Activated CD8-positive, alpha-beta memory T cell treated with anti-CD3 and anti-CD28 coated beads for 4 hours (primary cell): Measurements from ENCODE around the gene DDA1.
"Not testable (repeated sequence)": the region's sequence is repeated elsewhere in the genome, so short reads cannot be mapped to it uniquely, and the experiment has no call there.

Source experiments
- DNase-seq, 2 donors: peaks; one replicate each; pipeline ENCODE4 v3.0.0-alpha.2; 2020; ENCODE audit warnings: low read depth in 2 of 2

Gene DDA1

DNA sequence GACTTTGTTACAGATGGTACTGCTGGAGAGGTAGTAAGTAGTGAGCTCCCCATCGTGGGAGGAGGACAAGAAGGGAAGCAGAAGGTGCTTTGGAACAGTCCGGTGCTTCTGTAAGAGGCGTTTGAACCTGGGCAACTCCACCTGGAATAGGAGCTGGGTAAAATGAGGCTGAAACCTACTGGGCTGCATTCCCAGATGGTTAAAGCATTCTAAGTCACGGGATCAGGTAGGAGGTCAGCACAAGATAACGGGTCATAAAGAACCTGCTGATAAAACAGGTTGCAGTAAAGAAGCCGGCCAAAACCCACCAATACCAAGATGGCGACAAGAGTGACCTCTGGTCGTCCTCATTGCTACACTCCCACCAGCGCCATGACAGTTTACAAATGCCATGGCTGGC, 22.6 kb upstream of the DDA1 start:
- DNase-seq, result no peak

DNA sequence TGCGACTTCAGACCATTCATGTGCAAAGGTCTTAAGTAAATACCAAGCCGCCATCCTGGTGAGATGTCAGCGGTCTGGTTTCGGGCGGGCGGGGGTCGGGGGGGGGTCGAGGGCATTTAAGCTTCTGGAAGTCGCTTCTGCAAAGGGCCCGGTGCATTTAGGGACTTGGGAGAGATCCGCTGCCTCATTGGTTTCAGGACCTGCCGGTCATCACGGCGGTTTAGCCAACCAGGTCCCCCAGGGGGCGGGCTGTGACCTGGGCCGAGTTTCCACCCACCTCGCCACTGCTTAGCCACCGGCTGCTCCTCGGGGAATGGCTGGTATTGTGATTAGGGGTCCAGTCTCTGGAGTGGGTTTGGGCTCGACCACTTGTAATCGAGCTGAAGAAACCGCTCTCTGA, 19.9 kb upstream of the DDA1 start:
- no peak for DNase-seq

GRCh38 chr19:17292301-17293074, 16.9 kb upstream of the DDA1 start:
- peak; percentile 48 to 66 for DNase-seq

DNA sequence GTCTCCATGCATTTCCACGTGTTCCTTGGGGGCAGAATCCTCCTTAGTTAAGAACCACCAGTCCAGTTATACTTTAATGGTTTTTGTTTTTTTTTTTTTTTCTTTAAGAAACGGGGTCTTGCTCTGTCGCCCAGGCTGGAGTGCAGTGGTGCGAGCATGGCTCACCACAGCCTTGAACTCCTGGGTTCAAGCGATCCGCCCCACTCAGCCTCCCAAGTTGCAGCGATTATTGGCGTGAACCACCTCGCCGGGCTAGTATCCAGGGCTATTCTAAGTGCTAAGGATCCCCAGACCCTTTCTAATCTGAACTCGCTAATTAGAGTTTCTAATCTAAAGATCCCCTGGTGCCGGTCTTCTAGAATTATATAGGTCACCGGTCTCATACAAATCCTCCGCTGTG, 15.8 kb upstream of the DDA1 start:
- no peak for DNase-seq

DNA sequence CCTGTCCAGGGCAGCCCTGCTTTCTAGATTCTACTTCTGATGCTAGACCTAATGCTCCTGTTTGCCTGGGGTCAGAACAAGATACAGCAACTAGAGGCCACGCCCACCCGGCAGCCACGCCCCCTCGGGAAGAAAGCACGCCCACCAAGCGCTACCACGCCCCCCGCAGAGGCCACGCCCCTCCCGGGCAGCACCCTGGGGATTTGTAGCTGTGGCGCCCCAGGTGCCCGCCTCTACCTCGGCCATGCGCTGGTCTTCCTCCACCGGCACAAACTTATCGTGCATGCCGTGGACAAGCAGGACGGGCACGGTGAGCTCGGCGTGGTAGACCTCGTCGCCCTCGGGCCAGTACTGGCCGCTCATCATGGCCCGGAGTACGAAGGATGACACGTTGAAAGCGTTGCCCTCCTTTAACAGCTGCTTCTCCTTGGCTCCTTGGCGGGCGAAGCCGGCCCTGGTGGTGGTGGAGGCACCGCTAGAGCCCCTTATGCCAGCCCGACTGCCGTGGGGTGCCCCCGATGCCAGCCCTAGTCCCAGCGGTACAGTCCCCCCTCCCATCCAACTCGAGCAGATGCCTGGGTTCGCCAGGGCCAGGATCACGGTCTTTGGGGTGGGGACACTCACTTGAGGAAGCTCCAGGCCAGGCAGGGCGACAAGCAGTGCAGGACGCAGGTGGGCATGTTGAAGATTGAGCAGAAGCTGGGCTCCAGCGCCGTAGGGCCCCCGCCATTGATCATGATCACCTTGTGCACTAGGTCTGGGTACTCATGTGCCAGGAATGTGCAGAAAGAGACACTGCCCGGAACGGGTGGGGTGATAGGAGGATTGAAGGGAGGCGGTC, 15.1 kb upstream of the DDA1 start:
- no peak for DNase-seq

DNA sequence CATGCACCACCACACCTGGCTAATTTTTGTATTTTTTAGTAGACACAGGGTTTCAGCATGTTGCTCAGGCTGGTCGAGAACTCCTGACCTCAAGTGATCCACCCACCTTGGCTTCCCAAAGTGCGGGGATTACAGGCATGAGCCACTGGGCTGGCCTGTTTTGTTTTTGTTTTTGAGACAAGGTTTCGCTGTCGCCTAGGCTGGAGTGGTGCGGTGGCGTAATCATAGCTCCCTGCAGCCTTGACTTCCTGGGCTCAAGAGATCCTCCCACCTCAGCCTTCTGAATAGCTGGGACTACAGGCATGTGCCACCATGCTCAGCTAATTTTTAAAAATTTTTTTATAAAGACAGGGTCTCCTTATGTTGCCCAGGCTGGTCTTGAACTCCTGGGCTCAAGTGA, 13.8 kb upstream of the DDA1 start:
- not testable (repeated sequence) for DNase-seq

DNA sequence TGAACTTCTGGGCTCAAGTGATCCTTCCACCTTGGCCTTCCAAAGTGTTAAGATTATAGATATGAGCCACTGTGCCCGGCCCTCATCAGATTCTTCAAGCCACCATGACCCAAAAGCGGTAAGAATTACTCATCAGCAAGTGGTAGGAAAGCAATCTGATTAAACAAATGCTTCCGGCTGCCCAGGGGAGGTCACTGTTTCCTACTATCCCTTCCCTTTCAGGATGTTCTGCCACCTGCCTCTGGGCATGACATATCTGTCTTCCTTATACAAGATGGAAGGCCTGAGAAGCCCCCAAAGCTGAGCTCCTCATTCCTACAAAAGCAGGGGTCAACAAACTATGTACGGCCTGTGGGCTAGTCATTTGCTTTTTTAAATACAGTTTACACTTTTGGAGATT, 13.1 kb upstream of the DDA1 start:
- DNase-seq, result no peak

DNA sequence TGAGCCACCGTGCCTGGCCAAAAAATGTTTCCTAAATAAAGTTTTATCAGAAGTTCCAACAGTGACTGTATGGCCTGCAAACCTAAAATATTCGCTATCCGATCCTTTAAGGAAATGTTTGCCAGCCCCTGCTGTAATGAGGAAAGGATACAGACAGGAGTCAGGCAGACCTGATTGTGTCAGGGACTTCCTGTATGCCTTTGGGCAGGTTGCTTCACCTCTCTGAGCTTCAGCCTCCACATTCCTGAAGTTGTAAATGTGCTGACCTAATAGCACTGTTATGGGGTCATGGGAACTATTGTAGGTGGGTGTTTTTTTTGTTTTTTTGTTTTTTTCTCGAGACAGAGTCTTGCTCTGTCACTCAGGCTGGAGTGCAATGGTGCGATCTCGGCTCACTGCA, 12.4 kb upstream of the DDA1 start:
- DNase-seq, result no peak

DNA sequence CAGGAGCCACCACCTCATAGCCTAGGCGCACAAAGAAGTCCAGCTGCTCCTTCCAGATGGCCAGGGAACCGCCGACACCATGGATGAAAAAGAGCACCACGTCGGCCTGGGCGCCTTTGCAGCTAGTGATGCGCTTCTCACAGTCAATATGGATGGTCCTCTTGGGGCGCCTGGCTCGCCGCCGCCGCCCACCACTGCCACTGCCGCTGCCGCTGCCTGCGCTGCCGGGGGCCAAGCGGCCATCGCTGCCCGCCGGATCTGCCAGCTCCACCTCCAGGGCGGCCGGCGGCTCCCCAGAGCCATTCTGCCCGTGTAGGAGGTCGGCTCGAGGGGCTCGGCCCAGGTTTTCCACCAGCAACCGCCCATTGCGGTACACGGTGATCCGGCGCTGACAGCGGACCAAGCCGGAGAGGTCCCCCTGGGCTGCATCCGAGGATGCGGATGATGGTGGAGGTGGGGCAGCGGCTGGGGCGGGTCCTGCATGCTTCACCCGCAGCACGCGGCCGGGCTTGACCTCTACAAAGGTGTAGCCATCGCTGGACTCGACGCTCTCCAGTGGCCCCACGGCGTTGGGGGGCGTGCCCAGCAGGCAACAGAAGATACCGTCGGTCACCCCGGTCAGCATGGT, 8.3 kb upstream of the DDA1 start:
- DNase-seq, result no peak

- DNase-seq, result no peak
Observed at GRCh38 chr19:17302391-17303166, 6.8 kb upstream of the DDA1 start.

DNA sequence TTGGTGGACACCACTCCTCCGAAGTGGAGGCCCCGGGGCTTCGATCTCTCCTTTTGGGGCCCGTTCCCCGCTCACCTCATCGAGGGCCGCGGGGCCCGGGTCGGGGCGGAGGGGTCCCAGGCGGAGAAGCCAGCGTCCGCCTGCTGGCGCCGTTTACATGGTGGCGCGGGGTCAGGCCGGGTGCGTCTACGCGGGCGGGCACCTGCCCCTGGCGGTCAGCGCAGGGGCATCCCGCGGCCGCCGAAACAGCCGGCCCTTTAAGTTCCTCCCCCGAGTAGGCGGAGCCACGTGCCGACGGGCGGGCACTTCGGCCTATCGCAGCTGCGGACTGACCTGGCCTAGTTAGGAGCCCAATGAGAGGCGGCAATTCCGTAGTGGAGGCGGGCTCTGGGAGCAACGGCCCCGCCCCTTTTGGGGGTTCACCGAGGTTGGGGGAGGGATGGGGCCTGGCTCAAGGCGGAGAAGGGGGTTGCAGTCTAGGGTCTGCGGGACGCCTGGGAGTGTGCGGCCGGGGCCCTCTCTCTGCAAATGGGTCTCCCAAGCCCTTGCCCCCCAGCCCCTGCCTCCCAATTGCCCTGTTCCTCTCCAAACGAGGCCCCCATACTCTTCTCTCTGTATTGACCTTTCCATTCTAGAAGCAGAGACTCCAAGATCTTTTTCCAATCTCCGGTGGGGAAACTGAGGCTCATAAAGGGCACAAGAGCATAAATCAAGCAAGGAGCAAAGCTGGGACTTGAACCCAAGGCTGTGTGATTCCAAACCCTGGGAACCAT, 6.0 kb upstream of the DDA1 start, which contains the start of gene ABHD8:
ABHD8 (minus strand) TSS at position 259 of the 773 bp plus-strand sequence. CDS start 1,809 bp downstream, outside the sequence.
- peak; percentile 84 for DNase-seq

GRCh38 chr19:17303940-17304267, 5.5 kb upstream of the DDA1 start:
- DNase-seq, result no peak

GRCh38 chr19:17304386-17305215, 4.8 kb upstream of the DDA1 start:
- DNase-seq, result no peak

DNA sequence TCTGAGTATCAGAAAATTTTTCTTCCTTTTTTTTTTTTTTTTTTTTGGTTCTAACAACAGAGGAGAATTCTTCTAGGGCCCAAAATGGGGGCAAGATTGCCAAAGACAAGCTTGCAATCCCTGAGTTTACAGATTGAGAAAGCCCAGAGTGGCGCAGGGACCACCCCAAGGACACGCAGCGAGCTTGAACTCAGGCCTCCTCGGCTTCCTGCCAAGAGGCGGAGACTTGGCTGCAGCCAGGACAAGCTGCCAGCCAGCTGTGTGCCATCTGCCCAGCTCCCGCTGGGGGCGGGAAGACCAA, 4.2 kb upstream of the DDA1 start:
- DNase-seq, result no peak

GRCh38 chr19:17305517-17306284, 3.7 kb upstream of the DDA1 start, which contains the start of gene MRPL34:
MRPL34 (plus strand) TSS chr19:17305872; CDS start chr19:17305893, 21 bp downstream.
- peak; percentile 84 to 93 for DNase-seq

DNA sequence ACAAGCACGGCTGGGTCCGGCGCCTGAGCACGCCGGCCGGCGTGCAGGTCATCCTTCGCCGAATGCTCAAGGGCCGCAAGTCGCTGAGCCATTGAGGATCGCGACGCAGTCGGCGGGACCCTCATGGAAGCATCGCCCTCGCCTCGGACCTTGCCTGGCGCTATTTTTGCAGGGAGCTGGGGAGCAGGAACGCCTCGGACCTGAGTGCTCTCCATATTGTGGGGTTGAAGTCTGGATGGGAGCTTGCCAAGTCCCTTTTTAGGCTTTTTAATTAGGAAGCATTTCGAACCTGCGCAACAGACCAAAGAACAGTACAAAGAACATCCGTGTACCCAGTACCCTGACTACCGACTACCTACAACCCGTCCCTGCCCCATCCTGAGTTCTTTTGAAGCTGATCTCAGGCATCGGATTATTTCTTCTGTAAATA, 3.1 kb upstream of the DDA1 start:
- DNase-seq, result no peak

- DNase-seq, result no peak
Observed at GRCh38 chr19:17307876-17308377, 1.4 kb upstream of the DDA1 start.

GRCh38 chr19:17309965-17310461, 650 bp downstream of the DDA1 start:
- DNase-seq, result no peak
